Stimulated activated CD4-positive, alpha-beta T cell treated with anti-CD3 and anti-CD28 coated beads, Interleukin-2, amount 100 ng/mL, for 4 hours (primary cell): ENCODE results near the gene PRR19.

Experiments used
- DNase-seq: peaks from one replicate; pipeline ENCODE4 v3.0.0-alpha.2; 2020; ENCODE audit warnings: low read depth

Gene PRR19

DNA sequence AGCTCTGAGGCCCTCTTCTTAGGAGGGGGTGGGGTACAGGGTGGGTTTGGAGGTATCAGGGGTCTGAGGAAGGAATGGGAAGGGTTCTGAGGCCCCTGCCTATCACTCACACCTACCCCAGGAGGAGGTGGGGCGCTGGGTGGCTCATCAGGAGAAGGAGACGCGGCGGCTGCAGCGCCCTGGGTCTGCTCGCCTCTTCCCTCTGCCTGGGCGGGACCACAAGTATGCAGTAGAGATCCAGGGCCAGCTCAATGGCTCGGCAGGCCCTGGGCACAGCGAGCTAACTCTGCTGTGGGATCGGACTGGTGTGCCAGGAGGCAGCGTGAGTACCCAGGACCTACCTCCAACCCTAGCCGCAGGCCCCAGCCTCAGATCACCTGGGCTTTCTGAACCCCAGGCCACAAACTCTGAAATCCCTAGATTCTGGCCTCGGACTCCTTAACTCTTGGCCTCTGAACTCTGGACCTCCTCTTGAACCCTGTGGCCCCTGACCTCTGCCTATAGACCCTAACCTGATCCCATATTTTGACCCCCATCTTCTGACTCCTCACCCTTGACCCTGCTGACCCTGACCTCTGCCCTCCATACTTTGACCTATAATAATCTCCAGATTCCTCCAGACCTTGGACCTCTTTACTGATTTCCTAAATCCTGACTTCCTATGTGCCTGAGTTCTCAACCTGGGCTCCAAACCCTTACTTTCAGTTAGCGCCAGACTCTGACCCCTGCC, 47.6 kb downstream of the PRR19 start:
- DNase-seq: no peak

- no peak for DNase-seq
These were observed 48.5 kb downstream of the PRR19 start for GRCh38 chr19:42350417-42350816.

DNA sequence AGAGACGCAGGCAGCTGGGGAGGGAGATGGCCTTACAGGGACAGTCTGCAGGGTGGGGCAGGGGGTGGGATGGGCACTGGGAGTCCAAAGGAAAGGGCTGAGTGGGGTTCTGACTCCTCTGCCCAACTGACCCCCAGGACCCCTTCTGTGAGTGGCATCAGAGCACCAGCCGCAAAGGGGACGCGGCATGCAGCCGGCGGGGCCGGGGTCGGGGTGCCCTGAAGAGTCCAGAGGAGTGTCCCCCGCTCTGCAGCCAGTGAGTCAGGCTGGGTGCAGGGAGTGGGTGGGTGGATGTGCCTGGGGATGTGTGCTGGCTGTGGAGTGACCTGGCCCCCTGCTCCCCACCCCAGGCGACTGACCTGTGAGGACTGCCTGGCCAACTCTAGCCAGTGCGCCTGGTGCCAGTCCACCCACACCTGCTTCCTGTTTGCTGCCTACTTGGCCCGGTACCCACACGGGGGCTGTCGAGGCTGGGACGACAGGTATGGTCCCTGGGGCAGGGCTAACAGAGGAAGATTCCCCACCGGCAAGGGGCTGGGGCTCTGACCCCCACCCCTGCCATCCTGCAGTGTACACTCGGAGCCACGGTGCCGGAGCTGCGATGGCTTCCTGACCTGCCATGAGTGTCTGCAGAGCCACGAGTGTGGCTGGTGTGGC, 49.3 kb downstream of the PRR19 start:
- no peak for DNase-seq

DNA sequence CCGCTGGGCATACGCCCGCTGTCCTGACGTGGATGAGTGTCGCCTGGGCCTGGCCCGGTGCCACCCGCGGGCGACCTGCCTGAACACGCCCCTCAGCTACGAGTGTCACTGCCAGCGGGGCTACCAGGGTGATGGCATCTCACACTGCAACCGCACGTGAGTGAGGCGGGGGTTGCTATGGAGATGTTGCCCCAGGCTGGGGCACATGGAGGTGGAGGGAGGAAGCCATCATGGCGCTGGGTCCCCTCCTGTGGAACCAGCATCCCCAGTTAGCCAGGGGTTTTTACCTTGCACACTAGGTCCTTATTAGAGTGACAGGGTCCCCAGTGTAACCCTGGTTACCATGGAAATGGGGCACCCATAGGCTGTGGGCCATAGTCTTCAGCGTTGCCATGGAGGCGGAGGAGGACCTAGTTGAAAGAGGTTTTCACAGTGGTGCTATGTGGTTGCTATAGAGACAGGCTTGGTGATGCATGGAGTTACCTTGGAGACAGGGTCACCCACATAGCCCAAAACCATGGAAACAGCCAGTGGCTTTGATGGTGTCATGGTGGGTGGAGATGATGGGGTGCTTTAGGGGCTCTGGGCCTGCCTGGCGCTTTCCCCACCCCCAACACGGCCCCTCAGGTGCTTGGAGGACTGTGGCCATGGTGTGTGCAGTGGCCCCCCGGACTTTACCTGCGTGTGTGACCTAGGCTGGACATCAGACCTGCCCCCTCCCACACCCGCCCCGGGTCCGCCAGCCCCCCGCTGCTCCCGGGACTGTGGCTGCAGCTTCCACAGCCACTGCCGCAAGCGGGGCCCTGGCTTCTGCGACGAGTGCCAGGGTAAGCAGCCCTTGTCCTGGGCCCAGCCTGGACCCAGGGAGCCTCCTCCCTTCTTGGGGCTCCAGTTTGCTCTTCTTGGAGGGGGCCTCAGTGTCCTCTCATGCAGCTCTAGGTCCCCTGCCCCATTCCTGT, 50.6 kb downstream of the PRR19 start:
- no peak for DNase-seq

DNA sequence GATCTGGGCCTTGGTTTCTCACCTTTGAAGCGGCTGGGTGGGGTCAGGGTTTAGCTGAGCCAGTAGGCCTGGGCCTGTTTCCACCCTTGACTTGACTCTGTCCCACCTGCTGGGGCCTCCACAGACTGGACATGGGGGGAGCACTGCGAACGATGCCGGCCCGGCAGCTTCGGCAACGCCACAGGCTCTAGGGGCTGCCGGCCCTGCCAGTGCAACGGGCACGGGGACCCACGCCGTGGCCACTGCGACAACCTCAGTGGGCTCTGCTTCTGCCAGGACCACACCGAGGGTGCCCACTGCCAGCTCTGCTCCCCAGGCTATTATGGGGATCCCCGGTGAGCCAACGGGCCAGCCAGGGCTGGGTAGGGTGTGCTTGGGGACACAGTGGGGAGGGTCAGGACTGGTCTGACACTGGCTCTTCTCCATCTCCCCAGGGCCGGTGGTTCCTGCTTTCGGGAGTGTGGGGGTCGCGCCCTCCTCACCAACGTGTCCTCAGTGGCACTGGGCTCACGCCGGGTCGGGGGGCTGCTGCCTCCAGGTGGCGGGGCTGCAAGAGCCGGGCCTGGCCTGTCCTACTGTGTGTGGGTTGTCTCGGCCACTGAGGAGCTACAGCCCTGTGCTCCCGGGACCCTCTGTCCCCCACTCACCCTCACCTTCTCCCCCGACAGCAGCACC, 51.5 kb downstream of the PRR19 start:
- DNase-seq: no peak

DNA sequence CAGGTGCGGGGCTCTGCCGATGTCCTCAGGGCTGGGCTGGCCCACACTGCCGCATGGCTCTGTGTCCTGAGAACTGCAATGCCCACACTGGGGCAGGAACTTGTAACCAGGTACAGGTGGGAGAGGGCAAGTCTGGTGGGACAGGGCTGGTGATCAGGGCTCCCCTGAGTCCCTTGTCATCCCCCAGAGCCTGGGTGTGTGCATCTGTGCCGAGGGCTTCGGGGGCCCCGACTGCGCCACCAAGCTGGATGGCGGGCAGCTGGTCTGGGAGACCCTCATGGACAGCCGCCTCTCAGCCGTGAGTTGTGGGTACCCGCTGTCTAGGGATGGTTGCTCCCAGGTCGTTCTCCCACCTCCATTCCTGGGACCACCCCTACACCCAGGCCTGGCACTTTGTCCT, 54.0 kb downstream of the PRR19 start:
- no peak for DNase-seq

GRCh38 chr19:42356686-42357085, 54.8 kb downstream of the PRR19 start:
- no peak for DNase-seq

GRCh38 chr19:42357290-42357689, 55.4 kb downstream of the PRR19 start:
- DNase-seq: no peak
